ENCODE data around the gene ARSI.

The ARSI gene

DNA sequence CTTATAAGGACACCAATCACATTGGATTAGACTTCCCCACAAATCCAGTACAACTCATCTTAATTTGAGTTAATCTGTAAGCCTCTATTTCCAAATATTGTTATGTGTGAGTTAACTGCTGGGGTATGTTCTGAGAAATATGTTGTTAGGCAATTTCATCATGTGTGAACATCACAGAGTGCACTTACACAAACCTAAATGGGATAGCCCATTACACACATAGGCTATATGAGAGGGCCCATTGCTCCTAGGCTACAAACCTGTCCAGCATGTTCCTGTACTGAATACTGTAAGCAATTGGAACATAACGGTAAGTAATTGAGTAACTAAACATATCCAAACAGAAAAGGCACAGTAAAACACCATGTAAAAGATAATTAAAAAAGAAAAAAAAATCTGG is 19.1 kb upstream of the ARSI start:
- TF ChIP-seq, protein P1, sequence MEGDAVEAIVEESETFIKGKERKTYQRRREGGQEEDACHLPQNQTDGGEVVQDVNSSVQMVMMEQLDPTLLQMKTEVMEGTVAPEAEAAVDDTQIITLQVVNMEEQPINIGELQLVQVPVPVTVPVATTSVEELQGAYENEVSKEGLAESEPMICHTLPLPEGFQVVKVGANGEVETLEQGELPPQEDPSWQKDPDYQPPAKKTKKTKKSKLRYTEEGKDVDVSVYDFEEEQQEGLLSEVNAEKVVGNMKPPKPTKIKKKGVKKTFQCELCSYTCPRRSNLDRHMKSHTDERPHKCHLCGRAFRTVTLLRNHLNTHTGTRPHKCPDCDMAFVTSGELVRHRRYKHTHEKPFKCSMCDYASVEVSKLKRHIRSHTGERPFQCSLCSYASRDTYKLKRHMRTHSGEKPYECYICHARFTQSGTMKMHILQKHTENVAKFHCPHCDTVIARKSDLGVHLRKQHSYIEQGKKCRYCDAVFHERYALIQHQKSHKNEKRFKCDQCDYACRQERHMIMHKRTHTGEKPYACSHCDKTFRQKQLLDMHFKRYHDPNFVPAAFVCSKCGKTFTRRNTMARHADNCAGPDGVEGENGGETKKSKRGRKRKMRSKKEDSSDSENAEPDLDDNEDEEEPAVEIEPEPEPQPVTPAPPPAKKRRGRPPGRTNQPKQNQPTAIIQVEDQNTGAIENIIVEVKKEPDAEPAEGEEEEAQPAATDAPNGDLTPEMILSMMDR (IDR thresholded peaks at IDR 0.05; ENCODE audit: insufficient read depth, low read depth, low read length, missing control alignments): no peak
- no peak overlapping the region for H3K4me3 ChIP-seq (ENCODE audit: low read depth, low read length)
- DNase-seq (ENCODE audit: low read depth): no peak

DNA sequence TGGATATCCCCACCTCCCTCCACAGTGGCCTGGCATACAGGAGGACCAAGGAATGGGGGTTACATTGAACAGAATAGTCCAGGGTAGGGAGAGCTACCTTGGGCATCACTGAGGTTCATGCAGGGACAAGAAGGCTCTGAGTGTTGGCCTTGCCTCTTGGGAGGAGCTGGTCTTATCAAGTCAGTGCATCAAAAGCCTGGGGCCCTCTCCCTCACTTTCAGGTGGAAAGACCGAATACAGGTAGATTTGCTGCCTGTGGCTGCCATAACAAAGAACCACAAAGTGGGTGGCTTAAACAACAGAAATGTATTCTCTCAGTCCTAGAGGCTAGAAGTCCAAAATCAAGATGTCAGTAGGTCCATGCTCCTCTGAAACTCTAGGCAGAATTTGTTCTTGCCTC is 18.5 kb upstream of the ARSI start:
- DNase-seq (ENCODE audit: low read depth): no peak
- H3K4me3 ChIP-seq (ENCODE audit: low read depth, low read length): no peak overlapping the region
- TF ChIP-seq, protein P1 (IDR thresholded peaks at IDR 0.05; ENCODE audit: insufficient read depth, low read depth, low read length, missing control alignments): no peak

DNA sequence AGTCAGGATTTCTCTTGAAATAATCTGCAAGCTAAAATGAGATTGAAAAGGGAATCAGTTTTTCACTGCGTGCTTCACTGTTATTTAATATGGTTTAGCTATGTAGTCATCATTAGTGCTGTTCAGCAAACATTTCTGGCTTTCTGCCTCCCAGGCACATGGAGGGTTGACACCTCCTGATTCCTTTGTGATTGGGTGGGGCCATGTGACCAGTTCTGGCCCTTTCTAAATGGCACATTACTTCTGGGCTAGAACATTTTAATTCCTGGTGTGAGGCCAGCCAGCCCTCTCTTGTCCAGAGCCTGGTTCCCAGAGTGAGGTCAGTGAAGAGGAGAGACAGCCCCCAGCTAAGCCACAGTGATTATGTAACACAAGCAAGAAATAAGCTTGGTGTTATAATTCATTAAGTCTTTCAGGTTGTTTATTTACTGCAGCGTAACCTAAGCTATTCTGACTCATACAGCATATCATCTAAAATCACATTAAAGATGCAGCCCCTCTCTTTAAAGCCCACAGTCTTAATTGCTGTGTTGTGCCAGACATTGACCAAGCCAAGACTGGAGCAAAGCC is 17.4 kb upstream of the ARSI start:
- DNase-seq (ENCODE audit: low read depth): no peak
- no peak overlapping the region for H3K4me3 ChIP-seq (ENCODE audit: low read depth, low read length)
- TF ChIP-seq, protein P1 (IDR thresholded peaks at IDR 0.05; ENCODE audit: insufficient read depth, low read depth, low read length, missing control alignments): no peak

DNA sequence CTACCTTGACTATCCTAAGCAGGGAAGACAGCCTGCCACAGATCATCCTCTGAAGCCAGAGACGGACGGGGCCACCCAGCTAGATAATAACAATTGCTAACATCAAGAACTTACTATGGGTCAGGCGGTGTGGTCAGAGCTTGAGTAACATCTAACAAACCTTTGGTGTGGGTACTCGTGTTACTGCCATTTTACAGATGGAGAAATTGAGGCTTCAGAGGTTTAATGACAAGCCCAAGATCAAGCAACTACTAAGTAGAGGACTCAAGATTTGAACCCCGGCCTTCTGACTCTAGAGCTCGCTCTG is 16.7 kb upstream of the ARSI start:
- H3K4me3 ChIP-seq (ENCODE audit: low read depth, low read length): no peak overlapping the region
- TF ChIP-seq, protein P1 (IDR thresholded peaks at IDR 0.05; ENCODE audit: insufficient read depth, low read depth, low read length, missing control alignments): no peak
- no peak for DNase-seq (ENCODE audit: low read depth)

DNA sequence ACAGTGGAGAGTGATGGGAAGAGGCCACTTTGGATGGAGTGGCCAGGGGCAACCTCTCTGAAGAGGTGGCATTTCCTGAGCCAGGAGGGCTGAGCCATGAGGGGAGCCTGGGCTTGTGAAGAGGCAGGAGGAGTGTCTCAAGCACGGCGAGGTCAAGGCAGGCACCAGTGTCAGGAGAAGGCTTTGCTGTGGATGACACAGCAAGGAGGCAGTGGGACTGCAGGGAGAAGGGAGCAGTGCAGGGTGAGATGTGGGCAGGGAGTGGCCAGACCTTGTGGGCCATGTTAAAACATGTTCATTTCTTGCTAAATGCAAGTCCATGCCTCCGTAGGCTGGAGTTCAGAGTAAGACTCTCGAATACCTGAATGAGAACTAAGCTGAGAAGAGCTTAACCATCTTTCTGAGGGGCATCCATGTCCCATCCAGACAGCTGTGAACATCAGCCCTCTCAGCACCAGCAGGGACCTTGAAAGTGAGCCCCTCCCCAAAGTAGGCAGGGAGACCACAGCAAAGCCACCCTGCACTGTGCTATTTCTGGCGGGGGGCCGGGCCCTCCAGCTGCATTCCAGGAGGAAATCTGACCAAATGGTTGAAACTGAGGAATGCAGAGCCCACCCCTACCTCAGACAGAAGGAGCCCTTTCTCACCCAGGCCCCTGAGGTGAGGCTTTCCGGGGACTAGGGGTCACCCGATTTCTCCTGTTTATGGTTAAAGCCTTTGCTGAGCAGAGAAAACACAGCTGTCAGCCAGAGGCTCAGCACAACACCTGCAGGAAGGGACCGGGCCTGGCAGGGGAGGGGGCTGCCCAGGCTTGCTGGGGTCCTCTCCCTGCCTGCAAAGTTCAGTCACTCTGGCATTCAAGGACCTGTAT is 16.1 kb upstream of the ARSI start:
- no peak for DNase-seq (ENCODE audit: low read depth)
- H3K4me3 ChIP-seq (ENCODE audit: low read depth, low read length): no peak overlapping the region
- TF ChIP-seq, protein P1 (IDR thresholded peaks at IDR 0.05; ENCODE audit: insufficient read depth, low read depth, low read length, missing control alignments): no peak

DNA sequence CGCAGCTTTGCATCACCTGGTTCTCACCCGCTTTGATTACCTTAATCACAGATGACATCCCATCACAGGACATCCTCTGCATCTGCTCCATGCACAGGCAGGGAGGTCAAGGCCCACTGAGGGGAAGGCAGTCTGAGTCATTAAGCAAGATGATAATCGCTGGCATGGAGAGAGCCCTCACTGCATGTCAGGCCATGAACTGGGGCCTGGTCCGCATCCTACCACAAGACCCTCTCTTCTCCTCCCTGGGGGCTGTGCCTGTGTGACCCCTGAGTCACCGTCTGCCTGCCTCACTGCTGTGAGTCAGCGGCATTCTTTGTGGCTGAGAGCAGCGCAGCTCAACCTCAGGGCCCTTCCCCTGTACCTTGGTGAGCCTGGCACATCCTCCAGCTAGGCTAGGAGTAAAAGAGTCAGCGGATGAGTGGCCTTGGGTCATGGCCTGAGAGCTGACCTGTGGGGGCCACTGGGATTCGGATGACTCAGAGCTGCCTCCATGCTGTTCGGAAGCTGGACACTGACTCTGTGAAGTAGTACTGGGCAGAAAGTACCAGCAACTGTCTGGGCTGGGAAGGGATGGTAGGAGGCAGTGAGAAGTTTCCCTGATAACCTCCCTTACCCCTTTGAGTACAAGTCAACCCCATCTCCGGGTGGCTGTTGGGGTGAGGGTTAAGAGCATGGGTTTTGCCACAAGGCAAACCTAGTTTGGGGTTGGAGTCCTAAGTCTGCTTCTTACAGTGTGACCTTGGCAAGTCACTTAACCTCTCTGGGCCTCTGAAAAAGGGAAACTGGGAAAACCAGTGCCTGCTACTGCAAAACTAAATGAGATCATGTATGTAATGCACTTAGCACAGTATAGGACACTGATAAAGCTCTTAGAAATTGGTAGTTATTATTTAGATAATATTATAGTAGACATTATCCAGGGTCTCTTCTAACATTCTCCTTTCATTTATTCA is 14.6 kb upstream of the ARSI start:
- TF ChIP-seq, protein P1 (IDR thresholded peaks at IDR 0.05; ENCODE audit: insufficient read depth, low read depth, low read length, missing control alignments): no peak
- no peak overlapping the region for H3K4me3 ChIP-seq (ENCODE audit: low read depth, low read length)
- DNase-seq (ENCODE audit: low read depth): no peak
